IMR-90 (cell line): ENCODE measurements around the gene APC. TPM values are rescaled to one million over a fixed set of nuclear protein-coding genes. Genes with fewer than 3 reads are reported as not detected.

Experiments used
- ATAC-seq: fragments of 200-7000 bp; cut with Tn5 transposase; 2 replicates; pipeline ENCODE4 v1.9.1; 2020; ENCODE audit warnings: low read depth, mild to moderate bottlenecking, moderate library complexity
- BruUV-seq: library from RNA; stranded (reverse); fragments of 400-500 nt; replicated peaks from 2 replicates; lab custom pipeline; 2021; lab: Mats Ljungman, UMichigan
- CTCF ChIA-PET: fragments of 300-600 bp; formaldehyde crosslinking; extraction: SDS; loops from one replicate; lab custom pipeline; 2021; ENCODE audit warnings: antibody characterized with exemption; lab: Yijun Ruan, JAX
- POLR2A ChIA-PET: fragments of 300-600 bp; sonication (Branson Sonifier 250); formaldehyde crosslinking; loops from one replicate; lab custom pipeline; 2022; ENCODE audit warnings: antibody characterized with exemption; ENCODE audit not compliant: unreplicated experiment; lab: Charles Lee
- DNase-seq: peaks from one replicate; pipeline ENCODE4 v3.0.0; 2013
- H2AFZ ChIP-seq: replicated peaks from 2 replicates; pipeline ENCODE3; 2013; ENCODE audit warnings: low read length, mild to moderate bottlenecking; ENCODE audit not compliant: poor library complexity
- H2AK5ac ChIP-seq: 2 replicates; pipeline ENCODE4 v1.6.1; 2013; ENCODE audit warnings: low read depth, low read length, inconsistent platforms
- H2AK9ac ChIP-seq: replicated peaks from 2 replicates; pipeline ENCODE3; 2013; ENCODE audit warnings: mild to moderate bottlenecking, low read depth, low read length, moderate library complexity; ENCODE audit not compliant: poor library complexity
- H2BK120ac ChIP-seq: 2 replicates; pipeline ENCODE4 v1.6.1; 2013; ENCODE audit warnings: low read depth, low read length, inconsistent platforms
- H2BK15ac ChIP-seq: 3 replicates; pipeline ENCODE4 v1.6.1; 2013; ENCODE audit warnings: low read depth, low read length, inconsistent platforms
- H2BK20ac ChIP-seq: 2 replicates; pipeline ENCODE4 v1.6.1; 2013; ENCODE audit warnings: low read depth, mild to moderate bottlenecking, inconsistent platforms, low read length, moderate library complexity
- H2BK5ac ChIP-seq: 2 replicates; pipeline ENCODE4 v1.6.1; 2013; ENCODE audit warnings: mild to moderate bottlenecking, low read depth, low read length, inconsistent platforms; ENCODE audit not compliant: poor library complexity, severe bottlenecking
- H3K14ac ChIP-seq: replicated peaks from 2 replicates; pipeline ENCODE4 v1.6.1; 2013; ENCODE audit warnings: low read depth, low read length, inconsistent platforms
- H3K18ac ChIP-seq: 2 replicates; pipeline ENCODE4 v1.6.1; 2013; ENCODE audit warnings: low read depth, low read length, control low read depth
- H3K23ac ChIP-seq: 2 replicates; pipeline ENCODE4 v1.6.1; 2013; ENCODE audit warnings: low read depth, low read length, inconsistent platforms
- H3K27ac ChIP-seq: 2 replicates; pipeline ENCODE4 v1.5.1; 2013; ENCODE audit warnings: mild to moderate bottlenecking, control low read depth, low read length; ENCODE audit not compliant: insufficient read depth
- H3K27me3 ChIP-seq: 2 replicates; pipeline ENCODE4 v1.6.1; 2013; ENCODE audit warnings: low read length; ENCODE audit not compliant: control insufficient read depth, insufficient read depth
- H3K36me3 ChIP-seq: 2 replicates; pipeline ENCODE4 v1.6.1; 2013; ENCODE audit warnings: low read length, mixed read lengths; ENCODE audit not compliant: control insufficient read depth, insufficient read depth
- H3K4ac ChIP-seq: 2 replicates; pipeline ENCODE4 v1.6.1; 2013; ENCODE audit warnings: low read depth, low read length, inconsistent platforms
- H3K4me1 ChIP-seq: 2 replicates; pipeline ENCODE4 v1.6.1; 2013; ENCODE audit warnings: low read length, mixed read lengths; ENCODE audit not compliant: control insufficient read depth, insufficient read depth
- H3K4me2 ChIP-seq: 2 replicates; pipeline ENCODE4 v1.6.1; 2013; ENCODE audit warnings: low read depth, mild to moderate bottlenecking, control low read depth, low read length, moderate library complexity
- H3K4me3 ChIP-seq: 2 replicates; pipeline ENCODE4 v1.5.1; 2013; ENCODE audit warnings: low read depth, mild to moderate bottlenecking, control low read depth, low read length, moderate library complexity; ENCODE audit not compliant: insufficient read depth
- H3K56ac ChIP-seq: 2 replicates; pipeline ENCODE4 v1.6.1; 2013; ENCODE audit warnings: low read length, inconsistent platforms; ENCODE audit not compliant: insufficient read depth; ENCODE audit errors: extremely low read depth
- H3K79me1 ChIP-seq, 2 experiments: 2 replicates each; pipeline ENCODE4 v1.6.1; 2013; ENCODE audit warnings: low read length in 2 of 2, inconsistent platforms in 1 of 2, low read depth in 1 of 2
- H3K9ac ChIP-seq: 2 replicates; pipeline ENCODE4 v1.6.1; 2013; ENCODE audit warnings: low read depth, low read length, control low read depth
- H3K9me1 ChIP-seq: 2 replicates; pipeline ENCODE4 v1.6.1; 2013; ENCODE audit warnings: low read length, inconsistent platforms; ENCODE audit not compliant: insufficient read depth
- H3K9me3 ChIP-seq: 2 replicates; pipeline ENCODE4 v1.6.1; 2013; ENCODE audit warnings: low read length; ENCODE audit not compliant: control insufficient read depth, insufficient read depth
- H4K20me1 ChIP-seq: 2 replicates; pipeline ENCODE4 v1.6.1; 2013; ENCODE audit warnings: low read length, inconsistent platforms; ENCODE audit not compliant: insufficient read depth
- H4K5ac ChIP-seq: 2 replicates; pipeline ENCODE4 v1.6.1; 2013; ENCODE audit warnings: mild to moderate bottlenecking, low read depth, low read length, control low read depth
- H4K8ac ChIP-seq, 2 experiments: 2 replicates each; pipeline ENCODE4 v1.6.1; 2013; ENCODE audit warnings: low read depth in 2 of 2, low read length in 2 of 2, control low read depth in 1 of 2, inconsistent platforms in 1 of 2
- H4K91ac ChIP-seq: 2 replicates; pipeline ENCODE4 v1.6.1; 2013; ENCODE audit warnings: low read depth, low read length, inconsistent platforms; ENCODE audit not compliant: insufficient read depth
- BHLHE40 ChIP-seq: fragments of 150-350 bp; IDR thresholded peaks from 2 replicates; pipeline ENCODE4 v1.6.1; 2016; ENCODE audit warnings: mild to moderate bottlenecking, low read depth, low read length
- CEBPB ChIP-seq: IDR thresholded peaks from 2 replicates; pipeline ENCODE4 v1.6.1; 2012; ENCODE audit warnings: low read depth, low read length, improper control_type of control experiment
- FOS ChIP-seq: fragments of 150-350 bp; IDR thresholded peaks from 2 replicates; pipeline ENCODE4 v1.6.1; 2016; ENCODE audit warnings: low read depth, low read length
- MAFK ChIP-seq: IDR thresholded peaks from 2 replicates; pipeline ENCODE4 v1.6.1; 2012; ENCODE audit warnings: low read depth, low read length, improper control_type of control experiment
- MAZ ChIP-seq: IDR thresholded peaks from 2 replicates; pipeline ENCODE4 v1.6.1; 2012; ENCODE audit warnings: low read depth, mild to moderate bottlenecking, low read length, improper control_type of control experiment, moderate library complexity, borderline replicate concordance
- WGBS, 2 experiments: methylation state at CpG; one replicate each; pipeline versions ENCODE4 v1.1.5 to v1.1.7; 2013; ENCODE audit warnings: missing lambda C conversion rate in 2 of 2; ENCODE audit not compliant: insufficient read length in 1 of 2; ENCODE audit errors: extremely low coverage in 2 of 2; 5-methylcytosine and 5-hydroxymethylcytosine counted together
- dilution Hi-C: fragments of 300-500 bp; cut with HindIII; formaldehyde crosslinking; loops from one replicate; pipeline ENCODE4 v1.14.3; 2018; ENCODE audit warnings: low sequenced_read_pairs; ENCODE audit not compliant: unreplicated experiment
- in situ Hi-C: fragments of 300-500 bp; cut with MboI; formaldehyde crosslinking; loops from 3 replicates; pipeline ENCODE4 v1.14.3; 2019; ENCODE audit warnings: low sequenced_read_pairs, inconsistent platforms, mixed read lengths
- intact Hi-C: fragments of 100-400 bp; cut with micrococcal nuclease; formaldehyde crosslinking; loops from 2 replicates; pipeline ENCODE4 v1.10.0; 2022
- polyA plus RNA-seq, 3 experiments: library from polyadenylated mRNA; depleted of rRNA; stranded (reverse); fragments of >200 nt; gene quantifications; 2 replicates each; pipeline ENCODE4 v1.2.3, GENCODE V29; 2012; ENCODE audit warnings: low replicate concordance in 1 of 3
- total RNA-seq: library from RNA; depleted of rRNA; stranded (reverse); fragments of >200 nt; gene quantifications from 2 replicates; pipeline ENCODE4 v1.2.3, GENCODE V29; 2012

APC gene
- total and polyA plus RNA-seq, 2 of the 4 experiments (the other 2 are of a cell fraction): 7.3 to 58.4 TPM

DNA sequence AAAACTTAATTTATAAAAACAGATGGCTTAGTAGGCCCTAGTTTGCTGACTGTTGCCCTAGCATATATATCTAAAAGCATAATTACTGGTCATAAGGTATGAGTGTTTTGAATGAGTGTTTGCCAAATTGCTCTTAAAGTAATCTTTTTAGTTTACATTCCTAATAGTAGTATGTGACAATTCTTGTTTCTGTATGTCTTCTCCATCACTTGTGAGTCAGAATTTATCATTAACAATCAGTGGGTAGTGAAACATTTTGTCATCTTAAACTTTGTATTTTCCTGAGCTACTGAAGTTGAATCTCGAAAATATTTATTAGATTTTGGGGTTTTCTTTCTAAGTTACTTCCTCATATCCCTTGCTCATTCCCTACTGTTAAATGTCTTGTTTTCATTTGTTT lies 49.6 kb downstream of the APC start:
- Histone ChIP-seq H3K4me1 (peaks cover 4% of the 10 kb centered on the region), H3K27me3 (no peaks in the 10 kb centered on the region), H3K14ac (no peak overlapping the region), H3K4me2 (peak overlapping the region; percentile 43), H3K9me1 (peaks cover 6% of the 10 kb centered on the region), H2BK20ac (no peak overlapping the region), H4K5ac (no peak overlapping the region), H2BK120ac (no peak overlapping the region), H2BK15ac (no peak overlapping the region), H3K4me3 (no peak overlapping the region), H3K9me3 (no peaks in the 10 kb centered on the region), H3K79me1 (peaks cover 6 to 12% of the 10 kb centered on the region in 2 experiments; a peak in 3 of 4 replicates), H3K27ac (no peak overlapping the region), H2AK9ac (no peak overlapping the region), H3K4ac (no peak overlapping the region), H3K23ac (no peak overlapping the region), H2BK5ac (peak overlapping the region; percentile 81), H4K8ac (peak overlapping the region in 1 of 2 experiments; percentile 4; a peak in 1 of 4 replicates), H4K91ac (no peak overlapping the region), H2AFZ (no peak overlapping the region), H3K18ac (no peak overlapping the region), H2AK5ac (no peak overlapping the region), H3K56ac (no peak overlapping the region), H3K9ac (no peak overlapping the region), H4K20me1 (peaks cover 3% of the 10 kb centered on the region; the same call in 1 of the 2 replicates), H3K36me3 (no peaks in the 10 kb centered on the region; the same call in 1 of the 2 replicates)
- dilution Hi-C loops: no loop called here
- TF ChIP-seq MAZ: no peak
- peak; percentile 56; the same call in 1 of the 2 replicates for TF ChIP-seq FOS
- peak; percentile 28; the same call in 1 of the 2 replicates for TF ChIP-seq MAFK
- peak; percentile 34; the same call in 1 of the 2 replicates for TF ChIP-seq CEBPB
- TF ChIP-seq BHLHE40: no peak
- in situ Hi-C loops: no loop called here
- WGBS, 2 experiments: no CpG with 5 or more reads among the region's 1 CpG
- peak; percentile 80 for DNase-seq
- CTCF ChIA-PET: interaction anchor here (0.6 to 1.0 kb wide), 3 partner anchors 40 to 78 kb away, joined by 5 to 8 read pairs (median 7); no protein-coding TSS in a partner anchor
- POLR2A ChIA-PET: no interaction called here
- peak; percentile 79 for ATAC-seq
- BruUV-seq: no TSS peak
- intact Hi-C loops: loop anchor here (2.0 to 10.0 kb wide), 2 partner anchors 62 to 178 kb away; no protein-coding TSS in a partner anchor
